PC-9 (cell line): ENCODE data around the gene XCR1.

ENCODE experiments used
- CTCF ChIP-seq: fragments of 200-600 bp; sonication (generic); conservative IDR thresholded peaks from 2 replicates; pipeline ENCODE4 v1.6.1; 2017; ENCODE audit warnings: mixed run types, antibody characterized with exemption, mild to moderate bottlenecking, moderate library complexity
- EZH2 ChIP-seq: fragments of 200-600 bp; sonication (generic); IDR thresholded peaks from 2 replicates; pipeline ENCODE4 v1.8.0; 2017; ENCODE audit warnings: antibody characterized with exemption, low read depth

GRCh38 chr3:46010519-46011113 is 16.7 kb downstream of the XCR1 start:
- no peak for TF ChIP-seq CTCF
- no peak for TF ChIP-seq EZH2
